Measurements from ENCODE around the gene CPB2. TPM values are rescaled to one million over a fixed set of nuclear protein-coding genes. Genes with fewer than 3 reads are reported as not detected.

The CPB2 gene
- total and polyA plus RNA-seq, 4 donors: 175 to 997 (median 504) TPM

GRCh38 chr13:46101484-46102254, 3.2 kb downstream of the CPB2 start:
- H3K36me3 ChIP-seq (ENCODE audit: control insufficient read depth in 4 of 4, insufficient read depth in 3 of 4, low read depth in 1 of 4, low read length in 3 of 4): peaks cover 0 to 10% (median 5%) of the 10 kb centered on the region in 4 donors
- TF ChIP-seq YY1 (IDR thresholded peaks at IDR 0.05) (peak; percentile 10), GABPA (IDR thresholded peaks at IDR 0.05 in 1 of 2, conservative IDR thresholded peaks at IDR 0.05 in 1 of 2) (no peak)
- peak overlapping the region; percentile 97 for H3K27ac ChIP-seq (ENCODE audit: low read depth in 1 of 2, low read length in 2 of 2)
- no peak for DNase-seq (ENCODE audit: low spot score)
- H3K9me3 ChIP-seq (ENCODE audit: control insufficient read depth in 4 of 4, low read length in 3 of 4): no peaks in the 10 kb centered on the region
- no peaks in the 10 kb centered on the region for H3K27me3 ChIP-seq (ENCODE audit: control insufficient read depth in 4 of 4, insufficient read depth in 4 of 4, low read length in 3 of 4)
- H3K9ac ChIP-seq (ENCODE audit: low read depth in 1 of 2, low read length in 2 of 2): peak overlapping the region; percentile 79 to 99
- H3K4me1 ChIP-seq (ENCODE audit: control insufficient read depth in 4 of 4, insufficient read depth in 4 of 4, low read length in 3 of 4): peaks cover 2 to 48% (median 27%) of the 10 kb centered on the region in 4 donors
- peak overlapping the region; percentile 75 to 97 (median 91) for H3K4me3 ChIP-seq (ENCODE audit: low read depth in 1 of 3, low read length in 3 of 3)
- WGBS: 21% methylated on average over 8 of the region's 8 CpGs

GRCh38 chr13:46101002-46101401, 3.8 kb downstream of the CPB2 start:
- peaks cover 0 to 12% (median 5%) of the 10 kb centered on the region in 4 donors for H3K36me3 ChIP-seq (ENCODE audit: control insufficient read depth in 4 of 4, insufficient read depth in 3 of 4, low read depth in 1 of 4, low read length in 3 of 4)
- DNase-seq (ENCODE audit: low spot score): no peak
- H3K4me3 ChIP-seq (ENCODE audit: low read depth in 1 of 3, low read length in 3 of 3): peak overlapping the region; percentile 75 to 97 (median 91)
- peak overlapping the region; percentile 97 for H3K27ac ChIP-seq (ENCODE audit: low read depth in 1 of 2, low read length in 2 of 2)
- 40% methylated on average over 4 of the region's 4 CpGs for WGBS
- peak overlapping the region; percentile 79 to 99 for H3K9ac ChIP-seq (ENCODE audit: low read depth in 1 of 2, low read length in 2 of 2)
- H3K9me3 ChIP-seq (ENCODE audit: control insufficient read depth in 4 of 4, low read length in 3 of 4): no peaks in the 10 kb centered on the region
- peaks cover 2 to 49% (median 31%) of the 10 kb centered on the region in 4 donors for H3K4me1 ChIP-seq (ENCODE audit: control insufficient read depth in 4 of 4, insufficient read depth in 4 of 4, low read length in 3 of 4)
- TF ChIP-seq EGR1 (IDR thresholded peaks at IDR 0.05; ENCODE audit: low read depth in 2 of 2): no peak
- TF ChIP-seq REST (IDR thresholded peaks at IDR 0.05): peak; percentile 88
- peak; percentile 92 for TF ChIP-seq TAF1 (conservative IDR thresholded peaks at IDR 0.05)
- TF ChIP-seq GABPA (IDR thresholded peaks at IDR 0.05 in 1 of 2, conservative IDR thresholded peaks at IDR 0.05 in 1 of 2): no peak
- TF ChIP-seq NR2F2 (IDR thresholded peaks at IDR 0.05): no peak
- TF ChIP-seq SP1 (IDR thresholded peaks at IDR 0.05): no peak
- no peak for TF ChIP-seq FOXA1 (IDR thresholded peaks at IDR 0.05)
- no peaks in the 10 kb centered on the region for H3K27me3 ChIP-seq (ENCODE audit: control insufficient read depth in 4 of 4, insufficient read depth in 4 of 4, low read length in 3 of 4)

- Histone ChIP-seq H3K9ac (ENCODE audit: low read depth in 1 of 2, low read length in 2 of 2) (peak overlapping the region; percentile 79 to 99), H3K27me3 (ENCODE audit: control insufficient read depth in 4 of 4, insufficient read depth in 4 of 4, low read length in 3 of 4) (no peaks in the 10 kb centered on the region), H3K9me3 (ENCODE audit: control insufficient read depth in 4 of 4, low read length in 3 of 4) (no peaks in the 10 kb centered on the region), H3K36me3 (ENCODE audit: control insufficient read depth in 4 of 4, insufficient read depth in 3 of 4, low read depth in 1 of 4, low read length in 3 of 4) (peaks cover 0 to 12% (median 5%) of the 10 kb centered on the region in 4 donors), H3K27ac (ENCODE audit: low read depth in 1 of 2, low read length in 2 of 2) (peak overlapping the region; percentile 97), H3K4me1 (ENCODE audit: control insufficient read depth in 4 of 4, insufficient read depth in 4 of 4, low read length in 3 of 4) (peaks cover 2 to 49% (median 32%) of the 10 kb centered on the region in 4 donors), H3K4me3 (ENCODE audit: low read depth in 1 of 3, low read length in 3 of 3) (peak overlapping the region; percentile 44 to 91 (median 75))
- WGBS: 35% methylated on average over 1 of the region's 1 CpG
- no peak for DNase-seq (ENCODE audit: low spot score)
- no peak for TF ChIP-seq NR2F2 (IDR thresholded peaks at IDR 0.05)
- TF ChIP-seq RAD21 (IDR thresholded peaks at IDR 0.05): peak in 1 of 2 donors; percentile 9
- TF ChIP-seq RXRA (IDR thresholded peaks at IDR 0.05): peak in 1 of 2 donors; percentile 60
- peak; percentile 39 to 45 for TF ChIP-seq JUND (IDR thresholded peaks at IDR 0.05)
- TF ChIP-seq FOXA2 (IDR thresholded peaks at IDR 0.05): peak; percentile 19
- no peak for TF ChIP-seq HNF4G (IDR thresholded peaks at IDR 0.05)
- peak; percentile 39 for TF ChIP-seq REST (IDR thresholded peaks at IDR 0.05)
- TF ChIP-seq HNF4A (conservative IDR thresholded peaks at IDR 0.05): peak; percentile 46 to 68
- peak; percentile 29 for TF ChIP-seq TAF1 (conservative IDR thresholded peaks at IDR 0.05)
- TF ChIP-seq FOXA1 (IDR thresholded peaks at IDR 0.05): no peak
- no peak for TF ChIP-seq ZBTB33 (IDR thresholded peaks at IDR 0.05)
- no peak for TF ChIP-seq ATF3 (IDR thresholded peaks at IDR 0.05)
These were observed 4.5 kb downstream of the CPB2 start for GRCh38 chr13:46100191-46100815.

Measured in liver (tissue), 9 donors.